Effector CD4-positive, alpha-beta T cell (primary cell): ENCODE data around the gene HAVCR1.

Experiments
- DNase-seq: peaks from one replicate; pipeline ENCODE4 v3.0.0-alpha.2; 2020

The HAVCR1 gene

DNA sequence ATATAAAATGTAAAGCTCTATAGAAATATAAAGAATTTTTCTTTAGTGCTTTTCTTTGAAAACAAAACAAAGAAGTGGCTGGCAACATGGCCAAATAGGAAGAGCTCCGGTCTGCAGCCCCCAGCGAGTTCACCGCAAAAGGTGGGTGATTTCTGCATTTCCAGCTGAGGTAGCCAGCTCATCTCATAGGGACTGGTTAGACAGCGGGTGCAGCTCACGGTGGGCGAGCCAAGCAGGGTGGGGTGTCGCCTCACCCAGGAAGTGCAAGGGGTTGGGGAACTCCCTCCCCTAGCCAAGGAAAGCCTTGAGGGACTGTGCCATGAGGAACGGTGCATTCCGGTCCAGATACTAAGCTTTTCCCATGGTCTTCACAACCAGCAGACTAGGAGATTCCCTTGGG, 74.9 kb downstream of the HAVCR1 start:
- no peak for DNase-seq

GRCh38 chr5:156981481-156981880, 77.4 kb downstream of the HAVCR1 start:
- no peak for DNase-seq
